ENCODE data around the gene FGF4.

FGF4 gene

DNA sequence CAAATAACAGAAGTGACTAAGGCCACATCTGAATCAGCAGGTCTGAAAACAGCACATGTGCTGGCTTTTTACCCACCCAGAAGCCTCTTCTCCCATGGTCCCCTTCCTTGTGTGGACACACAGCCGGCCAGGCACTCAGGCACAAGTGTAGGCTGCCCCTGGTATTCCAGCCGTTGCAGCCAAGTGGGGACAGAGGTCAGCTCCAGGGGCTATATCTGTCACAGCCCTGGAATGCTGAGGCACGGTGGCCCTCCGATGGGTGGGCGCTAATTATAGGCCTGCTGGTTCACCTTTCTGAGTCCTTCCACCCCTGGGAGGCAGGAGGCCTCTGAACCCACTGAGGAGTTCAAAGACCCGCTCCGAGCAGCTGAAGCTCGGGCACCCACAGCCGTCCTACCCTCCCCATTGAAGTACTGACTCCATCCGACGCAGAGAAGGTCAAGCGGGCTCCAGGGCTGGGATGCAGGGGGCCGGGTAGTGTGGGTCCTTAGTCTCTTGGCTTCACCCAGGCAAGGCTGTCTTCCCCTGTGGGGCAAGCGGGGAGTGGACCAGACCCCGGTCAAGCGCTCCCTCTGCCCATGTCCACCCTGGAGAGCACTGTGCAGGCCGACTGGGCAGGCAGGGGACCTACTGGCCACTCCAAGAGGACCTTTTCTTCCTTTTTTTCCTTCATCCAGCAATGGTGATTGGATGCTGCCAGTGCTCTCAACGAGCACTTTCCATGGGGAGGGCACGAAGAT, 29.8 kb upstream of the FGF4 start:
- DNase-seq = no peak

DNA sequence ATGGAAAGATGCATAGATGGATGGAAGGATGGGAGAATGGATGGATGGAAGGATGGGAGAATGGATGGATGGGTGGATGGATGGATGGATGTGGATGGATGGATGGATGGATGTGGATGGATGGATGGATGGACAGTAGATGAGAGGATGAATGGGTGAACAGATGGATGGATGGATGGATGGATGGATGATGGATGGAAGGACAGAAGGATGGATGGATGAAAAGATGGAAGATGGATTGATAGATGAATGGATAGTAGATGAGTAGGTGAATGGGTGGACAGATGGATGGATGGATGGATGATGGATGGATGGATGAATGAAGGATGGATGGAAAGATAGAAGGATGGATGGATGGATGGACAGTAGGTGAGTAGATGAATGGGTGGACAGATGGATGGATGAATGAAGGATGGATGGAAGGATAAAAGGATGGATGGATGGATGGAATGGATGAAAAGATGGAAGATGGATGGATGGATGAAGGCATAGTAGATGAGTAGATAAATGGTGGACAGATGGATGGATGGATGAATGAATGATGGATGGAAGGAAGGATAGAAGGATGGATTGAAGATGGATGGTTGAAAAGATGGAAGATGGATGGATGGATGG, 28.6 kb upstream of the FGF4 start:
- no peak for DNase-seq

DNA sequence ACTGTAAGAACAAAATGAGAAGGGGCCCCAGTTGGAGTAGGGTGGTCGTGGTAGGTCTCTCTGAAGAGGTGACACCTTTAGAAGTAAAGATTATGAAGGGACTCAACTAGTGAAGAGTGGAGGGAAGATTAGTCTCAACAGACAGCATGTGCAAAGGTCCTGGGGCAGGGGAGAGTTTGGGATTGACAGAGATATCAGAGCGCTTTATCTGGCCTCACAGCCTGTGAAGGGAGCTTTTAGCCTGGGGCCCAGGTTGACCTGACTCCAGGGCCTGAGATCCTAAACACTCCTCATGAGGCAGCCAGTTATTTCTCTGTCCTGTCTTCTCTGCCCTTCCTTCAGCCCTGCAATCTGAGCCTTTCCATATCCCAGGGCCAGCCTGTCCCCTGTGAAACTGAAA, 27.9 kb upstream of the FGF4 start:
- no peak for DNase-seq

- no peak for DNase-seq
Observed at GRCh38 chr11:69802590-69802989, 27.4 kb upstream of the FGF4 start.

DNA sequence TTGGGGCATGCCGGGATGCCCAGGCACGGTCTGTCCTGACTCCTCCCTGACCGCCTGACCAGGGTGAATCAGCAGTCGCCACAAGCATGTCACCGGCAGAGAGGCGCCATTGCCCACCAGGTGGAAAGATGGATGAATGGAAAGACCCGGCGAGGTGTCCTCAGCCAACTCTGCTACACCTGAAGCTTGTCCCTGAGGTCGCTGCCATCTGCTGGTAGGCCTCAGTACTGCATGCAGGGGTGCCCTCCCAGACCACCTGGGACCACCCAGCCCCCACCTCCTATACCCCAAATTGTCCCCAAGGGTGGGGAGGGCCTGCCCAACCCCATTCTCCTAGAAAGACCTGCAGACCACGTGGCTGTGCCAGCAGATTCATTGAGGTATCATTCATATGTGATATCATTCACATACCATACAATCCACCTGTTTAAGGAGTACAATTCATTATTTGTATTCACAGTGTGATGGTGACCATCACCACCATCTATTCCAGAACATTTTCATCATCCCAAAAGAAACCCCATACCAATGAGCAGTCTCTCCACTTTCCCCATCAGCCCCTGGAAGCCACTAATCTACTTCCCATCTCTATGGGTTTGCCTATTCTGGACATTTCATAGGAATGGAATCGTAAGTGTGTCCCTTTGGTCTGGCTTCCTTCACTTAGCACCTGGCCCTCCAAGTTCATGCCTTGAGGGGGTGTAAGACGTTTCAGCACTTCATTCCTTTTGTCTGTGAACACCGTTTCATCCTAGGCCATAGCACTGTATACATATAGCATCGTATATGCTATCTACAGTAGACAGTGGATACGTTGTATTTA, 26.6 kb upstream of the FGF4 start:
- peak; percentile 81 for DNase-seq

- no peak for DNase-seq
Observed at GRCh38 chr11:69800278-69800677, 25.1 kb upstream of the FGF4 start.

DNA sequence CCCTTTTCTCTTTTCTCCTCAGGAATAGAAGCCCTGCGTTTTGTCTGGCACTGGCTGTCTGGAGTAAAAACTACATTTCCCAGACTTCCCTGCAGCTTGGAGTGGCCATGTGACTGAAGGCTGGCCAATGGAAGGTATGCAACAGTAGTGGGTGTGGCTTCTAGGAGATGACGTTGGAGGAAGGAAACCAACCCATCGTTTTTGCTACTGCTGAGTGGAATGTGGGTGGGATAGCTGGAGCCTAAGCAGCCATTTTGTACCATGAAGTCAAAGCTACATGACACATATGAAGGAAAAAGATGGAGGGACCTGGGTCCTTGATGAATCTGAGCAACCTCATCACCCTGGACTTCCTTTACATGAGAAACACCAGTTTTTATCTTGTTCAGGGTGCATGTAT, 24.4 kb upstream of the FGF4 start:
- no peak for DNase-seq

DNA sequence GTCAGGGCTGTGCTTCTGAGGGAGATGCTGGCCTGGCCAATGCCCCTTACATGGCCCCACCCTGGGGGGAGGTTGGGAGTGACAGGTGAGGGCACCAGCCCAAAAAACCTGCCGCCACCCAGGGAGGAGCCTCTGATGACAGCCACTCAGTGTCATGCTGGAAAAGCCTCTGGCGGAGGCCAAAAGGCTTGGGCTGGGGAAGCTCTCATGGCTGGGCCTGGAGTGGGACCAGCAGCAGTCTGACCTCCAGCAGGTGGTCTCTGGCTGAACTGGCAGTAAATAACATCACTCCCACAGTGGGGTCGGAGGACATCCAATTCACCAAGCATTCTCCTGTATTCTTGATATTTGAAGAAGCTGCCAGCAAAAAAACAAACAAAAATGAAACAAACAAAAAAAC, 24.0 kb upstream of the FGF4 start:
- DNase-seq = no peak

DNA sequence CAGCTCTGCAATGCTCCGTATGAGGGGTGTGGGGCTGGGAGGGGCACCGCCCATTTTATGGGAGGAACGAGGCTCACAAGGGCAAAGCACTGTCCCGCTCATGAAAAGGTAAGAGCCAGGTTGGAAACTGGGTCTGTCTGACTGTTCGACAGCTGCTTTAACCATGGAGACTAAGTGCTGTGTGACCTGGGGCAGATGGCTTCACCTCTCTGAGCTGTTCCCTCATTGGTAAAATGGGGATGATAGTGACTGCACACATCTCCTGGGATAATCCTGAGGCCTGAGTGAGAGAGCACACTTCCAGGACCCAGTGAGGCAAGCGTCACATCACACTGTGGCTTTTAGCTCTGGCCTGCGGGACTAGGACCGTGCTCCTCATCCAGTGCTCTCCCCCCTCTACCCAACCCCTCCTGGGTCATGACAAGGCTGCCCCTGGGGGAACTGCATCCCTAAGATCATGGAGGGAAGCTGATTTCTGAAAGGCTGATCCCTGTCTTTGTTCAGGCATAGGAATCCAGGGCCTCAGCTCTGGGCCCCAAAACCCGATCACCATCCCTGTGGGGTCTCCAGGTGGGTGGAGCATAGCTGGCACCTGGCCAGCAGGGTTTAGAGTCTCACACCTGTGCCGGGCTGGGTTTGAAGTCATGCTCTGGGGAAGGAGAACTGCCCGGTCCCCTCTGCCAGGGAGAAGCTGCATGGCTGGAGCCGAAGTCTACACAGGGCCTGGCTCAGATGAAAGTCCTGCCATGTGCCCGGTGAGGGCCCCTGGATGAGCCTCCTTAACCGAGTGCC, 22.8 kb upstream of the FGF4 start:
- DNase-seq = no peak

DNA sequence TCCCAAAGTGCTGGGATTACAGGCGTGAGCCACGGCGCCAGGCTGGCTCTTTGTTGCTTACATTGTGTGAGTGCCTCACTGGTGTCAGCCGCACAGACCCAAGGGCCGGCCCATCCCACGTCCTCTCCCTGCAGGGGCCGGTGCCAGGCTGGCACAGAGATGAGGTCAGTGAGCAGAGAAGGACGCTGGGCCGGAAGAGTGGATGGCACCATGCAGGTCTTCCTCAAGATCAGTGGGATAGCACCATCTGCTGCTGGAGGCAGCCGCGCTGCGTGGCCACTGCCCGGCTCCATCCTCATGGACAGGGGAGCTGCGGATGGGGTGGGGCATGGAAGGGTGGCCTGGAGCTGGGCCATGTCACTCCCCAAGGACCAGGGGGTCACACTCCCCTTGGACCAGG, 22.0 kb upstream of the FGF4 start:
- no peak for DNase-seq

DNA sequence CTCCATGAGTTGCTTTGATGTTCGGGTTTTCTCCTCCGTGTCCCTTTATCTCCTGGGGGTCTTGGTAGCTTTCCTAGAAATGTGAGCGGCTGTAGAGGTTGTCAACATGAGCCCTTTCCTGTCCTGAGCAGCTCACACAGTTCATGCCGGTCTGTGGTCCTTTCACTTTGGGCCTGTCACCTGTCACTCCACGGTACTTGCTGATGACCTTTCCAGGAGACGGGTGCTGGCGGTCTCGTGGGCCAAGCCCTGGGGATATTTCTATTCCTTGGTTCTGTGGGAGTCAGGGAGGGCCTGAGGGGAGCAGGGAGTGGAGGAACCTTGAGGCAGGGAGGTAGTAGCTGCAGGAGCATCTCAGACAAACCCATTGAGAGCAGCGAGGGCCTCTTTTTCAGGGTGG, 20.9 kb upstream of the FGF4 start:
- no peak for DNase-seq

GRCh38 chr11:69791276-69792180, 16.4 kb upstream of the FGF4 start:
- DNase-seq = no peak

- DNase-seq = no peak
Observed at GRCh38 chr11:69788956-69789355, 13.8 kb upstream of the FGF4 start.

DNA sequence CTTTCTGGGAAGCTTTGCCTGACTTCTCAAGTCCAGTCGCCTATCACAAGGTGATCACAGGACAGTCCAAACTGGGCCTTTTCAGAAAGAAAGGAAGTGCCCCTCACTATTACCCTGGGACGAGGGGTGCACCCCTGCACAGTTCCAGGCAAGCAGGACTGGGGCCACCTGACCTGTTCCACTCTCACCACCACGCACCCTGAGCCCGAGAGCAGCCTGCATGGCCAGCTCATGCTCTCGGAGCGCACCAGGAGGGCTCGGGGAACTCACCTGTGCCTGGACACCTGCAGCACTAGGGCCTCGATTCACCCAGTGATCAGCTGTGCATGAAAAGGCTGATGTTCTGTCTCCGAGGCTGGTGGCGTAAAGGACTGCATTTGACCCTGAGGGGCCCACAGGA, 12.8 kb upstream of the FGF4 start:
- no peak for DNase-seq

DNA sequence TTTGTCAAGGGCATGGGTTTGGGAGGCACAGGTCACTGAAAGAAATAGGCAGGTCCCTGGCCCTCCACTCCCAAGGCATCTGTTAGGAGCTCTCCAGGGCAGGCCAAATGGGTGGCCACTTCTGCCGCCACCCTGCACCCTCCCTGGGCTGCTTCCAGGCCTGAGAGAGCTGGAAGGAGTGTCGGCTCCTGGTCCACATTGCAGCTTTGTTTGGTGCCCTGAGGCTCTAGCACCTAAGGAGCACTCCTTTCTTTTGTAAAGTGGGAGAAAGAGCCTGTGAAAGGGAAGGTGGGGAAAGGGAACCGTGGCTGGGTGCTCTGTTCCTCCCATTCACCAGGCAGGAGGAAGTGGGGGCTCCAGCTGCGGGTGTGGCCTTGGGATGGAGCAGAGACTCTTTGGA, 12.3 kb upstream of the FGF4 start:
- DNase-seq = no peak

DNA sequence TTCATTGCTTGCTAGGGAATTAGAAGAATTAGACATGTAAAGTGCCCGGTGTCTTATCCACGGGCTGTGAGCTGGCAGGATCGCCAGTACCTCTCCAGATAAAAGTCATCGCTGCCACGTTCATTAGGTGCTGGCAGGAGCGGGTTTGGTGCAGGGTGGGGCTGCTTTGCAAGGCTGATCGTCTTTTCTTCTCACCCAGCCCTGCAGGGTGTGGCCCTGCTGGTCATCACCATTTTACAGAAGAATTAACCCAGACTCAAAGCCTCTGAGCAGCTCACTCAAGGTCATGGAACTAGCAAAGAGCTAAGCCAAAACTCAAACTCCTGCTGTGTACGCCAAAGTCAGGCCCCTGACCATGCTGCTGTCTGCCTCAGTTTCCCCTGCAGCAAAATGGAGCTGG, 6.1 kb upstream of the FGF4 start:
- no peak for DNase-seq

GRCh38 chr11:69778373-69778772, 3.2 kb upstream of the FGF4 start:
- DNase-seq = no peak

DNA sequence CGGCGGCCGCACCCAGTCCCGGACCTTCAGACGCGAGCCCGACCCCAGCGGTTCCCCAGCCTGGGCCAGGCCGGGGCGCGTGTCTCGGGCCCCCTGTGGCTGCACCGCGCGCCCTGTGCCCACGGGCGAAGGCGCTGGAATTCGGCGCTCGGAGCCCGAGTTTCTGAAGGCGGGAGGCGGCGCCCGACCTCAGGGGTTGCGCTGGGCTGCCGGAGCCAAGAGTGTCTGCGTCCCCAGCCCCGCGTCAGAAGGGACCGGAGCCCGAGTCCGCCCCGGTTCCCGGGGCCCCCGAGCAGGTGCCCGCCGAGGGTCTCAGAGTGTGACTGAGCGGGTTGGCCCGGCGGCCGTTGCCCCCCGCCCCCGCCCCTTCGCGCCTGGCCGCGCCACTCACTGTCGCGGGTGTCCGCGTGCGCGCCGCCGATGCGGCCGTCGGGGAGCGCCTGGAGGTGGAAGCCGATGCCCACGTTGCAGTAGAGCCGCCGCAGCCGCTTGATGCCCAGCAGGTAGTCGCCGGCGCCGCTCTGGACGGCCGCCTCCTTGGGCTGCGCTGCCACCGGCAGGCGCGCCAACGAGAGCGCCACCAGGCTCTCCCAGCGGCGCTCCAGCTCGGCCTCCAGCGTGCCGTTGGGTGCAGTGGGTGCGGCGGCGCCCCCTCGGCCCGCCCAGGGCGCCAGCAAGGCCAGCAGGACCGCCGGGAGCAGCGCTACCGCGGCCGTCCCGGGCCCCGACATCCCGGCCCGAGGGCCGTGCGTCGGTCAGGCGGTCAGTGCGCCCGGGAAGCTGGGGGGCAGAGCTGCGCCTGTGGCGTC, 583 bp downstream of the FGF4 start:
- DNase-seq = no peak

- DNase-seq = no peak
Observed at GRCh38 chr11:69773626-69774353, 1.4 kb downstream of the FGF4 start.

GRCh38 chr11:69771466-69771865, 3.7 kb downstream of the FGF4 start:
- DNase-seq = no peak

DNA sequence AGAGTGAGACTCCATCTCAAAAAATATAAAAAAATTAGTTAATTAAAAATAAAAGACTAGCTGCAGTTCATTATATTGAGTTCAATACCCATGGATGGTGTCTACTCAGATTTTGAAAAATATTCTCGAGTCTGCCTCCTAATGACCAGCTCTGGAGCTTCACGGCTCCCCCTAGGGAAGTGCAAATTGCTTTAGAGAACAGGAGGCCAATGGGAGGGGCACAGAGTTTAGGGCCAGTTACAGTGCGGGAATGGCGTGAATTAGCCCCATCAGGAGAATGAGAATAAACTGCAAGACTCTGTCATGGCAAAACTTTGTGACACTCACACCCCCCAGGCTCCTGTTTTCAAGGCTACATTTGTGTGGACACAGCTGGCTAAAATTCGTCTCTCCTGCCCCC, 4.6 kb downstream of the FGF4 start:
- no peak for DNase-seq
